GM12878 (cell line): ENCODE results near the gene TMEM17. TPM values are rescaled to one million over a fixed set of nuclear protein-coding genes. Genes with fewer than 3 reads are reported as not detected.

Source experiments
- ATAC-seq: fragments of 200-7000 bp; cut with Tn5 transposase; 3 replicates; pipeline ENCODE4 v1.9.1; 2020; ENCODE audit warnings: mild to moderate bottlenecking, moderate library complexity
- BruUV-seq: library from RNA; stranded (reverse); fragments of 400-500 nt; replicated peaks from 2 replicates; lab custom pipeline; 2021; lab: Mats Ljungman, UMichigan
- CTCF ChIA-PET: fragments of 300-600 bp; sonication (Branson Sonifier 250); formaldehyde crosslinking; extraction: SDS; loops from one replicate; lab custom pipeline; 2021; ENCODE audit warnings: inconsistent platforms; lab: Yijun Ruan, JAX
- POLR2A ChIA-PET: fragments of 350-600 bp; formaldehyde crosslinking; extraction: SDS; loops from one replicate; lab custom pipeline; 2021; ENCODE audit warnings: inconsistent platforms; lab: Charles Lee
- RAD21 ChIA-PET: fragments of 300-600 bp; sonication (Branson Sonifier 250); formaldehyde crosslinking; loops from one replicate; lab custom pipeline; 2023; ENCODE audit warnings: antibody characterized with exemption; ENCODE audit not compliant: unreplicated experiment; lab: Charles Lee
- SMC1A ChIA-PET: fragments of 300-600 bp; sonication (Branson Sonifier 250); formaldehyde crosslinking; loops from one replicate; lab custom pipeline; 2023; ENCODE audit not compliant: unreplicated experiment, uncharacterized antibody; lab: Charles Lee
- DNase-seq: peaks from one replicate; pipeline ENCODE4 v3.0.0-alpha.2; 2011; ENCODE audit warnings: low read depth, low spot score
- FAIRE-seq: peaks from 3 replicates; lab custom pipeline; 2011; peaks lifted over from hg19 to GRCh38; lab: Jason Lieb, UNC
- H2AFZ ChIP-seq: 2 replicates; pipeline ENCODE4 v1.6.0; 2011; ENCODE audit warnings: low read depth, low read length, control low read depth; ENCODE audit not compliant: control insufficient read depth
- H3K27ac ChIP-seq: 2 replicates; pipeline ENCODE4 v1.5.1; 2011; ENCODE audit warnings: control low read depth; ENCODE audit not compliant: control insufficient read depth, insufficient read depth
- H3K27me3 ChIP-seq, 2 experiments: replicated peaks in 1 of 2; 2 replicates each; pipeline versions ENCODE4 v1.6.0 to v1.6.1; 2011; ENCODE audit warnings: low read length in 1 of 2; ENCODE audit not compliant: control insufficient read depth in 2 of 2, insufficient read depth in 2 of 2
- H3K36me3 ChIP-seq, 2 experiments: 2 replicates each; pipeline ENCODE4 v1.5.1; 2011; ENCODE audit warnings: low read length in 1 of 2; ENCODE audit not compliant: control insufficient read depth in 2 of 2, insufficient read depth in 2 of 2
- H3K4me1 ChIP-seq: 2 replicates; pipeline ENCODE4 v1.6.1; 2011; ENCODE audit warnings: mild to moderate bottlenecking, low read length, moderate library complexity, mixed read lengths; ENCODE audit not compliant: control insufficient read depth, insufficient read depth
- H3K4me2 ChIP-seq: 2 replicates; pipeline ENCODE4 v1.6.0; 2011; ENCODE audit warnings: control low read depth; ENCODE audit not compliant: control insufficient read depth, insufficient read depth
- H3K4me3 ChIP-seq: fragments of 200-600 bp; sonication (generic); 2 replicates; pipeline ENCODE4 v1.5.1; 2016
- H3K79me2 ChIP-seq: 2 replicates; pipeline ENCODE4 v1.6.0; 2011; ENCODE audit warnings: low read length; ENCODE audit not compliant: control insufficient read depth, insufficient read depth
- H3K9ac ChIP-seq: 2 replicates; pipeline ENCODE4 v1.8.0; 2011; ENCODE audit warnings: low read length, control low read depth, mixed read lengths; ENCODE audit not compliant: control insufficient read depth, insufficient read depth
- H3K9me3 ChIP-seq: replicated peaks from 3 replicates; pipeline ENCODE4 v1.5.1; 2011; ENCODE audit warnings: mild to moderate bottlenecking, low read length; ENCODE audit not compliant: control insufficient read depth, insufficient read depth
- H4K20me1 ChIP-seq: 2 replicates; pipeline ENCODE4 v1.6.0; 2011; ENCODE audit not compliant: control insufficient read depth, insufficient read depth
- ATF7 ChIP-seq: fragments of 450-650 bp; IDR thresholded peaks from 2 replicates; pipeline ENCODE4 v1.6.1; 2016; ENCODE audit warnings: low read depth, mild to moderate bottlenecking
- CHD2 ChIP-seq: IDR thresholded peaks from 2 replicates; pipeline ENCODE4 v1.6.1; 2011; ENCODE audit warnings: low read depth, low read length, improper control_type of control experiment, borderline replicate concordance
- CREB1 ChIP-seq: IDR thresholded peaks from 2 replicates; pipeline ENCODE4 v1.6.1; 2012; ENCODE audit warnings: low read depth, mild to moderate bottlenecking, inconsistent platforms
- MEF2A ChIP-seq: IDR thresholded peaks from 2 replicates; pipeline ENCODE4 v1.6.1; 2011; ENCODE audit warnings: low read depth, mild to moderate bottlenecking, low read length, moderate library complexity; ENCODE audit not compliant: insufficient read depth
- NFYB ChIP-seq: IDR thresholded peaks from 2 replicates; pipeline ENCODE4 v1.6.1; 2011; ENCODE audit warnings: low read depth, mild to moderate bottlenecking, low read length, improper control_type of control experiment, moderate library complexity; ENCODE audit not compliant: insufficient read depth
- POLR2A ChIP-seq: IDR thresholded peaks from 2 replicates; pipeline ENCODE4 v1.6.1; 2011; ENCODE audit warnings: low read depth, mild to moderate bottlenecking, low read length
- RAD21 ChIP-seq: IDR thresholded peaks from 2 replicates; pipeline ENCODE4 v1.6.1; 2011; ENCODE audit warnings: mild to moderate bottlenecking, low read depth, low read length, moderate library complexity; ENCODE audit not compliant: insufficient read depth
- RBBP5 ChIP-seq: fragments of 200-600 bp; sonication (generic); conservative IDR thresholded peaks from 2 replicates; pipeline ENCODE4 v1.6.1; 2016
- SRF ChIP-seq, 2 experiments: IDR thresholded peaks; 2 replicates each; pipeline ENCODE4 v1.6.1; 2011; ENCODE audit warnings: low read depth in 2 of 2, low read length in 2 of 2, mild to moderate bottlenecking in 1 of 2, moderate library complexity in 1 of 2
- ZBED1 ChIP-seq: IDR thresholded peaks from 2 replicates; pipeline ENCODE4 v1.6.1; 2016; ENCODE audit warnings: borderline replicate concordance
- WGBS: methylation state at CpG from one replicate; pipeline ENCODE4 v1.1.6; 2016; ENCODE audit warnings: low lambda C conversion rate; ENCODE audit not compliant: insufficient replicate concordance, insufficient coverage; ENCODE audit errors: missing lambda C conversion rate; 5-methylcytosine and 5-hydroxymethylcytosine counted together
- in situ Hi-C: fragments of 300-500 bp; cut with MboI; formaldehyde crosslinking; loops from 9 replicates; pipeline ENCODE4 v1.14.3; 2018; ENCODE audit warnings: mixed read lengths
- intact Hi-C: fragments of 100-400 bp; cut with micrococcal nuclease; formaldehyde crosslinking; loops from one replicate; pipeline ENCODE4 v1.14.2; 2022; ENCODE audit not compliant: unreplicated experiment
- polyA plus RNA-seq, 11 experiments: library from polyadenylated mRNA; depleted of rRNA in 4 of 11; unstranded in 6 of 11; stranded (reverse) in 5 of 11; fragments of >200 nt; fragmentation: Nextera tagmentation in 4 of 11; fragmentation: Illumina TruSeq in 1 of 11; extraction: Ambion mirVana in 4 of 11; extraction: Trizol in 1 of 11; gene quantifications; 1 replicate in 1 of 11; 2 replicates in 10 of 11; pipeline versions ENCODE4 v1.2.1 to v1.2.3, GENCODE V29; 2011 to 2016; ENCODE audit warnings: inconsistent platforms in 2 of 11, missing spikeins in 2 of 11, low read depth in 1 of 11
- total RNA-seq, 4 experiments: library from RNA; depleted of rRNA in 3 of 4; stranded (reverse); fragments of >200 nt in 3 of 4; fragmentation: Illumina TruSeq in 1 of 4; extraction: Trizol in 1 of 4; gene quantifications; 2 replicates each; pipeline versions ENCODE4 v1.2.1 to v1.2.3, GENCODE V29; 2013 to 2021
- TF ChIP-seq, protein P1 (sequence below): fragments of 450-650 bp; IDR thresholded peaks from 2 replicates; pipeline ENCODE4 v1.6.1; 2017; ENCODE audit warnings: borderline replicate concordance

TMEM17 gene
- total and polyA plus RNA-seq, 10 of the 15 experiments (the other 5 are each of a cell fraction or from before 2014, with no cell fraction given), result 0.87 to 2.6 (median 1.4) TPM

DNA sequence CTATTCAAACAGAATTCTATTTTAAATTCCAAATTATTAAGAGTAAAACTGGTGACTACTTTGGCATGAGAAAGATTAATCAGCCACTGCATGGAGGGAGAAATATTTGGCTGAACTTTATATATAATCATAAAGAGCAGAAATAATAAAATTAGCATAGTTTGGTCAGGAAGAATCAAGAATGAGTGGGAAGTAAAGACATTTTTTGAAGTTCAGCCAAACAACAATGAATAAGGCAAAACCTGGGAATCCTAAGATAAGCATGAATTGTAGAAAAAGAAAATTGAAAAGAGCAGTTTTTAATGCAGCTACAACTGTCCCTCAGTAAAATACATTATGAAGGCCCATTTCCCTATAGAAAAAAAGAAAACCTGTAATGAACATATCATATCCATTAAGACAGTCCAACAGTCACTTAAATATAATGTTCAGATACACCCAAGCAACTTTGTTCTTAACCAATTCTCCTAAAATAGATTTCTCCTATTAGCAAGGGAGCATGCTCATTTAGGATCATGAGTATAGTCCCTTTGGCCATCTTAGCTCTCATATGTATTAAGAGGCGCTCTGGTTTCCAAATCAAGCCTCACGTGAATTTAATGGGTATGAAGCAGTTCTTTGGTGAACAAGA is 6.5 kb downstream of the TMEM17 start:
- WGBS, result 91% methylated on average over 2 of the region's 2 CpGs
- Histone ChIP-seq H3K9me3 (no peaks in the 10 kb centered on the region), H3K9ac (no peak overlapping the region), H3K4me1 (no peaks in the 10 kb centered on the region), H2AFZ (no peak overlapping the region), H3K27ac (no peak overlapping the region), H3K36me3 (no peaks in the 10 kb centered on the region), H3K4me2 (no peak overlapping the region), H3K79me2 (no peaks in the 10 kb centered on the region), H3K4me3 (no peak overlapping the region), H4K20me1 (no peaks in the 10 kb centered on the region), H3K27me3 (no peaks in the 10 kb centered on the region)
- DNase-seq (no peak), FAIRE-seq (no peak), ATAC-seq (no peak)
- TF ChIP-seq POLR2A (no peak), RBBP5 (no peak), NFYB (no peak), CHD2 (no peak), CREB1 (no peak), ZBED1 (no peak), ATF7 (no peak), MEF2A (no peak), SRF (IDR thresholded peaks at IDR 0.05; ENCODE audit: low read depth in 2 of 2, low read length in 2 of 2) (no peak), RAD21 (no peak)
- TF ChIP-seq, protein P1, sequence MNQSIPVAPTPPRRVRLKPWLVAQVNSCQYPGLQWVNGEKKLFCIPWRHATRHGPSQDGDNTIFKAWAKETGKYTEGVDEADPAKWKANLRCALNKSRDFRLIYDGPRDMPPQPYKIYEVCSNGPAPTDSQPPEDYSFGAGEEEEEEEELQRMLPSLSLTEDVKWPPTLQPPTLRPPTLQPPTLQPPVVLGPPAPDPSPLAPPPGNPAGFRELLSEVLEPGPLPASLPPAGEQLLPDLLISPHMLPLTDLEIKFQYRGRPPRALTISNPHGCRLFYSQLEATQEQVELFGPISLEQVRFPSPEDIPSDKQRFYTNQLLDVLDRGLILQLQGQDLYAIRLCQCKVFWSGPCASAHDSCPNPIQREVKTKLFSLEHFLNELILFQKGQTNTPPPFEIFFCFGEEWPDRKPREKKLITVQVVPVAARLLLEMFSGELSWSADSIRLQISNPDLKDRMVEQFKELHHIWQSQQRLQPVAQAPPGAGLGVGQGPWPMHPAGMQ, result no peak
- CTCF ChIA-PET, result interaction anchor here (0.6 kb wide), 1 partner anchor 32 kb away, joined by 3 read pairs; no protein-coding TSS in a partner anchor
- SMC1A ChIA-PET, result no interaction called here
- POLR2A ChIA-PET, result no interaction called here
- RAD21 ChIA-PET, result no interaction called here
- intact Hi-C loops (no loop called here), in situ Hi-C loops (no loop called here)
- no TSS peak for BruUV-seq
